K562 (cell line): Measurements from ENCODE around the gene CTSZ. TPM values are rescaled to one million over a fixed set of nuclear protein-coding genes. Genes with fewer than 3 reads are reported as not detected.

ENCODE experiments used
- ATAC-seq: fragments of 200-7000 bp; cut with Tn5 transposase; 3 replicates; pipeline ENCODE4 v1.9.1; 2020; ENCODE audit warnings: moderate library complexity
- BruUV-seq: library from RNA; stranded (reverse); fragments of 400-500 nt; replicated peaks from 2 replicates; lab custom pipeline; 2021; lab: Mats Ljungman, UMichigan
- CTCF ChIA-PET: fragments of 300-600 bp; formaldehyde crosslinking; extraction: SDS; loops from one replicate; lab custom pipeline; 2021; ENCODE audit warnings: low intra/inter-chr PET ratio; lab: Yijun Ruan, JAX
- POLR2A ChIA-PET: fragments of 300-600, 350-650 bp; sonication (Branson Sonifier 250); formaldehyde crosslinking; extraction: SDS; loops from one replicate; lab custom pipeline; 2021; ENCODE audit warnings: antibody characterized with exemption, inconsistent platforms; lab: Yijun Ruan, JAX
- DNase-seq, 4 experiments: peaks; one replicate each; pipeline versions ENCODE4 v3.0.0 to v3.0.0-alpha.2; 2011 to 2018; ENCODE audit warnings: low spot score in 3 of 4, mixed read lengths in 3 of 4; ENCODE audit errors: extremely low read depth in 1 of 4
- FAIRE-seq: peaks from 2 replicates; lab custom pipeline; 2011; peaks lifted over from hg19 to GRCh38; lab: Jason Lieb, UNC
- H2AFZ ChIP-seq: 2 replicates; pipeline ENCODE4 v1.6.0; 2011; ENCODE audit warnings: low read depth, low read length, control low read depth, inconsistent platforms
- H3K27ac ChIP-seq: fragments of 200-600 bp; 3 replicates; pipeline ENCODE4 v1.8.0; 2011; ENCODE audit warnings: low read depth, mild to moderate bottlenecking, control low read depth, inconsistent platforms, low read length, moderate library complexity, mixed read lengths; ENCODE audit errors: extremely low read depth
- H3K27me3 ChIP-seq, 2 experiments: fragments of 300-600 bp in 1 of 2; 2 replicates in 1 of 2; 3 replicates in 1 of 2; pipeline versions ENCODE4 v1.6.0 to v1.8.0; 2011; ENCODE audit warnings: inconsistent platforms in 2 of 2, low read length in 2 of 2, mild to moderate bottlenecking in 1 of 2, mixed read lengths in 1 of 2, moderate library complexity in 1 of 2; ENCODE audit not compliant: control insufficient read depth in 2 of 2, insufficient read depth in 2 of 2
- H3K36me3 ChIP-seq: fragments of 300-600 bp; 3 replicates; pipeline ENCODE4 v1.8.0; 2011; ENCODE audit warnings: mild to moderate bottlenecking, low read length, inconsistent platforms; ENCODE audit not compliant: control insufficient read depth, insufficient read depth
- H3K4me1 ChIP-seq, 2 experiments: fragments of 200-600 bp in 1 of 2; replicated peaks in 1 of 2; 2 replicates in 1 of 2; 3 replicates in 1 of 2; pipeline versions ENCODE4 v1.5.1 to v1.8.0; 2011; ENCODE audit warnings: inconsistent platforms in 2 of 2, low read length in 2 of 2, mild to moderate bottlenecking in 1 of 2, mixed read lengths in 1 of 2, moderate library complexity in 1 of 2; ENCODE audit not compliant: control insufficient read depth in 2 of 2, insufficient read depth in 2 of 2
- H3K4me2 ChIP-seq: 2 replicates; pipeline ENCODE4 v1.6.1; 2011; ENCODE audit warnings: low read length, control low read depth, inconsistent platforms, mixed read lengths; ENCODE audit not compliant: insufficient read depth
- H3K4me3 ChIP-seq: fragments of 200-600 bp; sonication (generic), shearing (Covaris generic); 2 replicates; pipeline ENCODE4 v1.5.1; 2016; ENCODE audit warnings: control low read depth, inconsistent platforms
- H3K79me2 ChIP-seq: fragments of 200-600 bp; 3 replicates; pipeline ENCODE4 v1.8.0; 2011; ENCODE audit warnings: low read length, inconsistent platforms; ENCODE audit not compliant: control insufficient read depth, insufficient read depth
- H3K9ac ChIP-seq, 2 experiments: 2 replicates each; pipeline versions ENCODE4 v1.6.0 to v1.6.1; 2011; ENCODE audit warnings: low read depth in 2 of 2, low read length in 2 of 2, control low read depth in 1 of 2, inconsistent platforms in 1 of 2, mild to moderate bottlenecking in 1 of 2, mixed read lengths in 1 of 2; ENCODE audit not compliant: insufficient read depth in 1 of 2
- H3K9me1 ChIP-seq: one replicate; pipeline ENCODE4 v1.6.0; 2011; ENCODE audit warnings: inconsistent platforms, mild to moderate bottlenecking, low read length, moderate library complexity; ENCODE audit not compliant: control insufficient read depth, insufficient read depth
- H3K9me3 ChIP-seq: replicated peaks from 2 replicates; pipeline ENCODE4 v1.5.1; 2011; ENCODE audit warnings: low read depth, low read length, inconsistent platforms; ENCODE audit not compliant: control insufficient read depth, insufficient read depth
- H4K20me1 ChIP-seq: replicated peaks from 2 replicates; pipeline ENCODE4 v1.6.1; 2011; ENCODE audit warnings: low read length, inconsistent platforms, mixed read lengths; ENCODE audit not compliant: control insufficient read depth, insufficient read depth
- ATF1 ChIP-seq, 2 experiments: fragments of 450-650 bp in 1 of 2; IDR thresholded peaks; 2 replicates each; pipeline ENCODE4 v1.6.1; 2016; ENCODE audit warnings: missing compliant biosample characterization in 1 of 2, missing genetic modification characterization in 1 of 2
- ATF6 ChIP-seq: sonication (generic); formaldehyde crosslinking; IDR thresholded peaks from 2 replicates; pipeline ENCODE4 v1.4.0; 2020; ENCODE audit warnings: mild to moderate bottlenecking, missing genetic modification reagents
- FOXK2 ChIP-seq, 2 experiments: fragments of 450-650 bp; IDR thresholded peaks in 1 of 2; conservative IDR thresholded peaks in 1 of 2; 2 replicates each; pipeline ENCODE4 v1.6.1; 2016; ENCODE audit warnings: low read depth in 2 of 2, mild to moderate bottlenecking in 1 of 2
- GABPB2 ChIP-seq: fragments of 250-450 bp; sonication (Bioruptor Pico); conservative IDR thresholded peaks from 2 replicates; pipeline ENCODE4 v1.5.1; 2021; ENCODE audit warnings: mild to moderate bottlenecking
- NR1H2 ChIP-seq: sonication (generic); formaldehyde crosslinking; IDR thresholded peaks from 2 replicates; pipeline ENCODE4 v1.4.0; 2020; ENCODE audit warnings: mild to moderate bottlenecking, missing genetic modification reagents
- NUFIP1 ChIP-seq: fragments of 450-650 bp; IDR thresholded peaks from 2 replicates; pipeline ENCODE4 v1.6.1; 2018; ENCODE audit not compliant: partially characterized antibody
- POLR2A ChIP-seq: fragments of 450-650 bp; conservative IDR thresholded peaks from 2 replicates; pipeline ENCODE4 v1.6.1; 2016
- SMAD2 ChIP-seq: fragments of 150-350 bp; IDR thresholded peaks from 2 replicates; pipeline ENCODE4 v1.6.1; 2014; ENCODE audit warnings: low read depth, mild to moderate bottlenecking, low read length
- STAT5B ChIP-seq: fragments of 250-450 bp; sonication (Bioruptor Pico); IDR thresholded peaks from 2 replicates; pipeline ENCODE4 v1.8.0; 2021; ENCODE audit warnings: mild to moderate bottlenecking, inconsistent platforms
- TARDBP ChIP-seq: fragments of 450-650 bp; IDR thresholded peaks from 2 replicates; pipeline ENCODE4 v1.6.1; 2016
- ZBTB26 ChIP-seq: fragments of 450-650 bp; formaldehyde crosslinking; IDR thresholded peaks from 2 replicates; pipeline ENCODE4 v1.4.0; 2022; ENCODE audit warnings: missing genetic modification characterization
- ZNF140 ChIP-seq: fragments of 250-450 bp; sonication (Bioruptor Pico); IDR thresholded peaks from 2 replicates; pipeline ENCODE4 v1.8.0; 2021; ENCODE audit warnings: moderate library complexity, mild to moderate bottlenecking, inconsistent platforms
- ZNF3 ChIP-seq: fragments of 250-450 bp; sonication (Bioruptor Pico); IDR thresholded peaks from 2 replicates; pipeline ENCODE4 v1.5.0; 2021; ENCODE audit warnings: mild to moderate bottlenecking, moderate library complexity
- ZNF449 ChIP-seq: fragments of 250-450 bp; sonication (Bioruptor Pico); IDR thresholded peaks from 2 replicates; pipeline ENCODE4 v1.8.0; 2022; ENCODE audit warnings: moderate library complexity, mild to moderate bottlenecking, inconsistent platforms
- WGBS: fragments of 100-300 bp; shearing (Covaris generic); methylation state at CpG from one replicate; pipeline ENCODE4 v1.1.6; 2016; ENCODE audit warnings: low coverage, mixed read lengths; ENCODE audit not compliant: insufficient coverage; ENCODE audit errors: missing lambda C conversion rate; 5-methylcytosine and 5-hydroxymethylcytosine counted together
- in situ Hi-C: fragments of 300-500 bp; cut with MboI; formaldehyde crosslinking; loops from 4 replicates; pipeline ENCODE4 v1.15.0; 2018; ENCODE audit warnings: inconsistent platforms, mixed read lengths
- intact Hi-C: fragments of 100-400 bp; cut with micrococcal nuclease; formaldehyde crosslinking; loops from 2 replicates; pipeline ENCODE4 v1.14.2; 2022
- polyA plus RNA-seq, 8 experiments: library from polyadenylated mRNA; depleted of rRNA in 4 of 8; stranded (reverse) in 5 of 8; unstranded in 3 of 8; fragments of >200 nt; fragmentation: Nextera tagmentation in 2 of 8; fragmentation: Illumina TruSeq in 1 of 8; extraction: Ambion mirVana in 2 of 8; extraction: Trizol in 1 of 8; gene quantifications; 2 replicates each; pipeline versions ENCODE4 v1.2.1 to v1.2.3, GENCODE V29; 2011 to 2014; ENCODE audit warnings: inconsistent platforms in 1 of 8, missing spikeins in 1 of 8
- total RNA-seq, 7 experiments: library from RNA; depleted of rRNA in 6 of 7; stranded (reverse); fragments of >200 nt in 6 of 7; fragmentation: Illumina TruSeq in 2 of 7; extraction: Trizol in 2 of 7; gene quantifications; 2 replicates each; pipeline versions ENCODE4 v1.2.1 to v1.2.3, GENCODE V29; 2011 to 2021; ENCODE audit warnings: low replicate concordance in 1 of 7
- TF ChIP-seq, protein P1 (sequence below): fragments of 250-450 bp; sonication (Bioruptor Pico); IDR thresholded peaks from 2 replicates; pipeline ENCODE4 v1.4.0; 2020
- TF ChIP-seq, protein P2 (sequence below): fragments of 450-650 bp; IDR thresholded peaks from one replicate; pipeline ENCODE4 v1.6.1; 2018; ENCODE audit warnings: mild to moderate bottlenecking, moderate library complexity; ENCODE audit not compliant: partially characterized antibody

CTSZ gene
- total and polyA plus RNA-seq, 9 of the 15 experiments (the other 6 are each of a cell fraction or from before 2014, with no cell fraction given) = 1.6 to 143 (median 82.8) TPM

- no peaks in the 10 kb centered on the region for H3K27me3 ChIP-seq
- peaks cover 56% of the 10 kb centered on the region for H3K79me2 ChIP-seq
- CTCF ChIA-PET = no interaction called here
- ATAC-seq (no peak), DNase-seq (no peak), FAIRE-seq (no peak)
- 90% methylated on average over 8 of the region's 8 CpGs for WGBS
- H2AFZ ChIP-seq = no peak overlapping the region
- peaks cover 17 to 19% of the 10 kb centered on the region in 2 experiments; a peak in 4 of 5 replicates for H3K4me1 ChIP-seq
- no peak overlapping the region for H3K4me2 ChIP-seq
- no peak overlapping the region for H3K4me3 ChIP-seq
- H3K9me3 ChIP-seq = no peaks in the 10 kb centered on the region
- no peak overlapping the region for H3K27ac ChIP-seq
- in situ Hi-C loops = no loop called here
- H3K9me1 ChIP-seq = no peaks in the 10 kb centered on the region
- TF ChIP-seq TARDBP (no peak), ATF6 (no peak), ATF1 (CRISPR knock-in tag; IDR thresholded peaks at IDR 0.05) (no peak), ATF1 (tag; IDR thresholded peaks at IDR 0.05) (no peak), NUFIP1 (no peak), ZNF140 (no peak), GABPB2 (no peak), ZNF449 (no peak), NR1H2 (CRISPR knock-in tag) (no peak), STAT5B (CRISPR knock-in tag) (no peak), ZNF3 (no peak), ZBTB26 (CRISPR knock-in tag) (no peak), FOXK2 (conservative IDR thresholded peaks at IDR 0.05 in 1 of 2, IDR thresholded peaks at IDR 0.05 in 1 of 2; ENCODE audit: low read depth in 2 of 2) (no peak), SMAD2 (no peak), POLR2A (no peak)
- TF ChIP-seq, protein P1, sequence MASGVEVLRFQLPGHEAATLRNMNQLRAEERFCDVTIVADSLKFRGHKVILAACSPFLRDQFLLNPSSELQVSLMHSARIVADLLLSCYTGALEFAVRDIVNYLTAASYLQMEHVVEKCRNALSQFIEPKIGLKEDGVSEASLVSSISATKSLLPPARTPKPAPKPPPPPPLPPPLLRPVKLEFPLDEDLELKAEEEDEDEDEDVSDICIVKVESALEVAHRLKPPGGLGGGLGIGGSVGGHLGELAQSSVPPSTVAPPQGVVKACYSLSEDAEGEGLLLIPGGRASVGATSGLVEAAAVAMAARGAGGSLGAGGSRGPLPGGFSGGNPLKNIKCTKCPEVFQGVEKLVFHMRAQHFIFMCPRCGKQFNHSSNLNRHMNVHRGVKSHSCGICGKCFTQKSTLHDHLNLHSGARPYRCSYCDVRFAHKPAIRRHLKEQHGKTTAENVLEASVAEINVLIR (CRISPR knock-in tag) = no peak
- TF ChIP-seq, protein P2, sequence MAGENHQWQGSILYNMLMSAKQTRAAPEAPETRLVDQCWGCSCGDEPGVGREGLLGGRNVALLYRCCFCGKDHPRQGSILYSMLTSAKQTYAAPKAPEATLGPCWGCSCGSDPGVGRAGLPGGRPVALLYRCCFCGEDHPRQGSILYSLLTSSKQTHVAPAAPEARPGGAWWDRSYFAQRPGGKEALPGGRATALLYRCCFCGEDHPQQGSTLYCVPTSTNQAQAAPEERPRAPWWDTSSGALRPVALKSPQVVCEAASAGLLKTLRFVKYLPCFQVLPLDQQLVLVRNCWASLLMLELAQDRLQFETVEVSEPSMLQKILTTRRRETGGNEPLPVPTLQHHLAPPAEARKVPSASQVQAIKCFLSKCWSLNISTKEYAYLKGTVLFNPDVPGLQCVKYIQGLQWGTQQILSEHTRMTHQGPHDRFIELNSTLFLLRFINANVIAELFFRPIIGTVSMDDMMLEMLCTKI = no peak
- no peak overlapping the region for H3K9ac ChIP-seq
- POLR2A ChIA-PET = interaction anchor here (1.0 kb wide), 1 partner anchor 34 kb away, joined by 4 read pairs; no protein-coding TSS in a partner anchor
- BruUV-seq = no TSS peak
- intact Hi-C loops = no loop called here
- peaks cover 5% of the 10 kb centered on the region; the same call in 1 of the 2 replicates for H4K20me1 ChIP-seq
- peaks cover 91% of the 10 kb centered on the region for H3K36me3 ChIP-seq
Observed at GRCh38 chr20:58986968-58987517, 20.0 kb downstream of the CTSZ start.
